HepG2 (cell line): Measurements from ENCODE around the gene TOGARAM1. TPM values are rescaled to one million over a fixed set of nuclear protein-coding genes. Genes with fewer than 3 reads are reported as not detected.

Experiments used
- CERS6 ChIP-seq: sonication (generic); formaldehyde crosslinking; IDR thresholded peaks from 2 replicates; pipeline ENCODE4 v1.5.0; 2020; ENCODE audit warnings: missing genetic modification reagents
- GPBP1L1 ChIP-seq: sonication (generic); formaldehyde crosslinking; IDR thresholded peaks from 2 replicates; pipeline ENCODE4 v1.5.0; 2020; ENCODE audit warnings: mild to moderate bottlenecking, missing genetic modification reagents
- MED13 ChIP-seq: sonication (generic); formaldehyde crosslinking; IDR thresholded peaks from 2 replicates; pipeline ENCODE4 v1.5.0; 2020; ENCODE audit warnings: missing genetic modification reagents
- MYNN ChIP-seq: sonication (generic); formaldehyde crosslinking; IDR thresholded peaks from 2 replicates; pipeline ENCODE4 v1.4.0; 2020; ENCODE audit warnings: mild to moderate bottlenecking, low read depth, missing genetic modification reagents
- NFYC ChIP-seq: IDR thresholded peaks from 2 replicates; pipeline ENCODE4 v1.6.1; 2016; ENCODE audit warnings: missing genetic modification reagents, missing compliant biosample characterization
- TBL1XR1 ChIP-seq: fragments of 150-350 bp; IDR thresholded peaks from 2 replicates; pipeline ENCODE4 v1.6.1; 2014; ENCODE audit warnings: borderline replicate concordance, low read length; ENCODE audit not compliant: partially characterized antibody
- TCF12 ChIP-seq, 2 experiments: fragments of 450-650 bp in 1 of 2; sonication (generic) in 1 of 2; formaldehyde crosslinking in 1 of 2; IDR thresholded peaks; 2 replicates each; pipeline versions ENCODE4 v1.6.1 to v1.8.0; 2017 to 2022; ENCODE audit warnings: antibody characterized with exemption in 1 of 2, mild to moderate bottlenecking in 1 of 2, missing genetic modification reagents in 1 of 2, moderate library complexity in 1 of 2
- WIZ ChIP-seq: sonication (generic); formaldehyde crosslinking; IDR thresholded peaks from 2 replicates; pipeline ENCODE4 v1.5.1; 2020; ENCODE audit warnings: mild to moderate bottlenecking, missing genetic modification reagents
- ZBTB42 ChIP-seq: sonication (generic); formaldehyde crosslinking; IDR thresholded peaks from 2 replicates; pipeline ENCODE4 v1.5.0; 2020; ENCODE audit warnings: mild to moderate bottlenecking, missing genetic modification reagents
- ZFP90 ChIP-seq: sonication (generic); formaldehyde crosslinking; IDR thresholded peaks from 2 replicates; pipeline ENCODE4 v1.8.0; 2022; ENCODE audit warnings: missing genetic modification reagents, mild to moderate bottlenecking, inconsistent platforms, borderline replicate concordance
- ZNF577 ChIP-seq: sonication (generic); formaldehyde crosslinking; IDR thresholded peaks from 2 replicates; pipeline ENCODE4 v1.4.0; 2020; ENCODE audit warnings: mild to moderate bottlenecking, low read depth, missing genetic modification reagents, borderline replicate concordance
- ZSCAN12 ChIP-seq: sonication (generic); formaldehyde crosslinking; IDR thresholded peaks from 2 replicates; pipeline ENCODE4 v1.9.0; 2021; ENCODE audit warnings: mild to moderate bottlenecking, missing genetic modification reagents
- polyA plus RNA-seq, 8 experiments: library from polyadenylated mRNA; depleted of rRNA in 3 of 8; stranded (reverse) in 7 of 8; unstranded in 1 of 8; fragments of >200 nt; fragmentation: Illumina TruSeq in 4 of 8; extraction: Trizol in 4 of 8; gene quantifications; 2 replicates each; pipeline versions ENCODE4 v1.2.1 to v1.2.3, GENCODE V29; 2011 to 2016; ENCODE audit warnings: low read depth in 4 of 8, missing spikeins in 1 of 8, mixed read lengths in 1 of 8; ENCODE audit not compliant: insufficient read depth in 1 of 8
- total RNA-seq, 5 experiments: library from RNA; depleted of rRNA; stranded (reverse); fragments of >200 nt; fragmentation: Illumina TruSeq; extraction: Trizol; gene quantifications; 2 replicates each; pipeline ENCODE4 v1.2.3, GENCODE V29; 2016; ENCODE audit warnings: low read depth in 1 of 5
- TF ChIP-seq, protein P1 (sequence below): sonication (generic); formaldehyde crosslinking; IDR thresholded peaks from 2 replicates; pipeline ENCODE4 v1.8.0; 2022; ENCODE audit warnings: mild to moderate bottlenecking, missing genetic modification reagents, moderate library complexity
- TF ChIP-seq, protein P2 (sequence below): sonication (generic); formaldehyde crosslinking; IDR thresholded peaks from 2 replicates; pipeline ENCODE4 v1.4.0; 2020; ENCODE audit warnings: missing genetic modification reagents
- TF ChIP-seq, protein P3 (sequence below), 2 experiments: sonication (generic) in 1 of 2; formaldehyde crosslinking in 1 of 2; IDR thresholded peaks; 2 replicates each; pipeline versions ENCODE4 v1.6.1 to v1.9.0; 2014 to 2022; ENCODE audit warnings: antibody characterized with exemption in 1 of 2, borderline replicate concordance in 1 of 2, inconsistent platforms in 1 of 2, low read depth in 1 of 2, missing genetic modification reagents in 1 of 2
- TF ChIP-seq, protein P4 (sequence below): sonication (generic); formaldehyde crosslinking; conservative IDR thresholded peaks from 2 replicates; pipeline ENCODE4 v1.5.0; 2020; ENCODE audit warnings: missing genetic modification reagents

The TOGARAM1 gene
- total and polyA plus RNA-seq, 2 of the 13 experiments (the other 11 are each of a cell fraction or from before 2014, with no cell fraction given), result 5.6 to 9.8 TPM

DNA sequence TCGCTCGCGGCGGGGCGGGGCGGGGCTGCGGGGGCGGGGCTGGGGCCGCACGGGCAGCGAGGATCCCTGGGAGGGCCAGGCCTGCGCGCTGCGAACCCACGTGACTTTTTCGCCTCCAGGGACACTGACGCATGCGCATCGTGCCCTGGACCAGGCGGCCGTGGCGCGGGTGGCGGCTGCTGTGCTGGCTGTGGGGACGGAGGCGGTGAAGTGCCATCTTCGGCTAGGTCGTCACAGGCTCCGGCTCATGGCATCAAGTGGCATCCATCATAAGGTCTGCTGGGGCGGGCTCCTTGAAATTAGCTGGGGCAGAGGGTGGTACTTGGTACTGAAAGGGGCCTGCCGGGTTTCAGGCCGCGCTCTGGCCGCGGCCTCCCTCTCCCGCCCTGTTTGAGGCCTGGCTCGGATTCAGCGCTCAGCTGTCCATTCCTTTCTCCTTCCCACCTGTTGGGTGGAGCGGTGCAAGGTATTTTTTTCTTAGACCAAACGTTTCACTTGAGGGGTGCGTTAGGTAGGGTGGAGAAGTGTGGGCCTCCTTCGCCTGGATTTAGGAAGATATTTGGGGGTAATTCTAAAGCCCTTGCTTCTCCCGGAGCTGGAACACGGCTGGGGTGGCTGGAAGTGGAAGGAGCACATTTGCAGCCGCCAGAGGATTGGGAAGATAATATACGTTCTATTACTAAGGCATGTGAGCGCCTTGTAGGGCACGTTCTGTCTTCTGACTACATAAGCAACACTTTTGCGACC lies 122.2 kb downstream of the TOGARAM1 start, which contains the start of gene PRPF39 (continued):
- no peak for TF ChIP-seq GPBP1L1 (CRISPR knock-in tag)
- no peak for TF ChIP-seq MYNN
- TF ChIP-seq, protein P1, sequence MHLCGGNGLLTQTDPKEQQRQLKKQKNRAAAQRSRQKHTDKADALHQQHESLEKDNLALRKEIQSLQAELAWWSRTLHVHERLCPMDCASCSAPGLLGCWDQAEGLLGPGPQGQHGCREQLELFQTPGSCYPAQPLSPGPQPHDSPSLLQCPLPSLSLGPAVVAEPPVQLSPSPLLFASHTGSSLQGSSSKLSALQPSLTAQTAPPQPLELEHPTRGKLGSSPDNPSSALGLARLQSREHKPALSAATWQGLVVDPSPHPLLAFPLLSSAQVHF, result no peak
- TF ChIP-seq ZNF577 (CRISPR knock-in tag), result no peak
- TF ChIP-seq, protein P2, sequence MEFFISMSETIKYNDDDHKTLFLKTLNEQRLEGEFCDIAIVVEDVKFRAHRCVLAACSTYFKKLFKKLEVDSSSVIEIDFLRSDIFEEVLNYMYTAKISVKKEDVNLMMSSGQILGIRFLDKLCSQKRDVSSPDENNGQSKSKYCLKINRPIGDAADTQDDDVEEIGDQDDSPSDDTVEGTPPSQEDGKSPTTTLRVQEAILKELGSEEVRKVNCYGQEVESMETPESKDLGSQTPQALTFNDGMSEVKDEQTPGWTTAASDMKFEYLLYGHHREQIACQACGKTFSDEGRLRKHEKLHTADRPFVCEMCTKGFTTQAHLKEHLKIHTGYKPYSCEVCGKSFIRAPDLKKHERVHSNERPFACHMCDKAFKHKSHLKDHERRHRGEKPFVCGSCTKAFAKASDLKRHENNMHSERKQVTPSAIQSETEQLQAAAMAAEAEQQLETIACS, result no peak
- no peak for TF ChIP-seq TBL1XR1
- no peak for TF ChIP-seq ZSCAN12
- TF ChIP-seq CERS6 (CRISPR knock-in tag), result no peak
- no peak for TF ChIP-seq ZFP90 (CRISPR knock-in tag)
- TF ChIP-seq, protein P3, sequence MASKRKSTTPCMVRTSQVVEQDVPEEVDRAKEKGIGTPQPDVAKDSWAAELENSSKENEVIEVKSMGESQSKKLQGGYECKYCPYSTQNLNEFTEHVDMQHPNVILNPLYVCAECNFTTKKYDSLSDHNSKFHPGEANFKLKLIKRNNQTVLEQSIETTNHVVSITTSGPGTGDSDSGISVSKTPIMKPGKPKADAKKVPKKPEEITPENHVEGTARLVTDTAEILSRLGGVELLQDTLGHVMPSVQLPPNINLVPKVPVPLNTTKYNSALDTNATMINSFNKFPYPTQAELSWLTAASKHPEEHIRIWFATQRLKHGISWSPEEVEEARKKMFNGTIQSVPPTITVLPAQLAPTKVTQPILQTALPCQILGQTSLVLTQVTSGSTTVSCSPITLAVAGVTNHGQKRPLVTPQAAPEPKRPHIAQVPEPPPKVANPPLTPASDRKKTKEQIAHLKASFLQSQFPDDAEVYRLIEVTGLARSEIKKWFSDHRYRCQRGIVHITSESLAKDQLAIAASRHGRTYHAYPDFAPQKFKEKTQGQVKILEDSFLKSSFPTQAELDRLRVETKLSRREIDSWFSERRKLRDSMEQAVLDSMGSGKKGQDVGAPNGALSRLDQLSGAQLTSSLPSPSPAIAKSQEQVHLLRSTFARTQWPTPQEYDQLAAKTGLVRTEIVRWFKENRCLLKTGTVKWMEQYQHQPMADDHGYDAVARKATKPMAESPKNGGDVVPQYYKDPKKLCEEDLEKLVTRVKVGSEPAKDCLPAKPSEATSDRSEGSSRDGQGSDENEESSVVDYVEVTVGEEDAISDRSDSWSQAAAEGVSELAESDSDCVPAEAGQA (IDR thresholded peaks at IDR 0.05; ENCODE audit: low read depth), result no peak
- TF ChIP-seq, protein P3 (CRISPR knock-in tag; IDR thresholded peaks at IDR 0.05; ENCODE audit: borderline replicate concordance), result no peak
- TF ChIP-seq WIZ (CRISPR knock-in tag), result no peak
- TF ChIP-seq TCF12 (IDR thresholded peaks at IDR 0.05), result no peak
- TF ChIP-seq TCF12 (CRISPR knock-in tag; IDR thresholded peaks at IDR 0.05), result no peak
- no peak for TF ChIP-seq NFYC (CRISPR knock-in tag)
- TF ChIP-seq MED13 (CRISPR knock-in tag), result no peak
- TF ChIP-seq, protein P4, sequence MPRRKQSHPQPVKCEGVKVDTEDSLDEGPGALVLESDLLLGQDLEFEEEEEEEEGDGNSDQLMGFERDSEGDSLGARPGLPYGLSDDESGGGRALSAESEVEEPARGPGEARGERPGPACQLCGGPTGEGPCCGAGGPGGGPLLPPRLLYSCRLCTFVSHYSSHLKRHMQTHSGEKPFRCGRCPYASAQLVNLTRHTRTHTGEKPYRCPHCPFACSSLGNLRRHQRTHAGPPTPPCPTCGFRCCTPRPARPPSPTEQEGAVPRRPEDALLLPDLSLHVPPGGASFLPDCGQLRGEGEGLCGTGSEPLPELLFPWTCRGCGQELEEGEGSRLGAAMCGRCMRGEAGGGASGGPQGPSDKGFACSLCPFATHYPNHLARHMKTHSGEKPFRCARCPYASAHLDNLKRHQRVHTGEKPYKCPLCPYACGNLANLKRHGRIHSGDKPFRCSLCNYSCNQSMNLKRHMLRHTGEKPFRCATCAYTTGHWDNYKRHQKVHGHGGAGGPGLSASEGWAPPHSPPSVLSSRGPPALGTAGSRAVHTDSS (CRISPR knock-in tag), result no peak
- TF ChIP-seq ZBTB42, result 0 out of 2 replicates have a peak, but pooled peaks have one; percentile 46
